RWPE2 (cell line): ENCODE measurements around the gene GRIK2.

Experiments
- ATAC-seq: fragments of 200-7000 bp; cut with Tn5 transposase; 3 replicates; pipeline ENCODE4 v1.9.1; 2021; ENCODE audit warnings: low read depth
- DNase-seq: peaks from one replicate; pipeline ENCODE4 v3.0.0-alpha.2; 2020; ENCODE audit warnings: low spot score
- H3K27ac ChIP-seq: fragments of 450-650 bp; 2 replicates; pipeline ENCODE4 v1.5.1; 2017; ENCODE audit warnings: mild to moderate bottlenecking; ENCODE audit not compliant: poor library complexity, severe bottlenecking
- H3K27me3 ChIP-seq: fragments of 250-450 bp; sonication (Bioruptor Pico); 2 replicates; pipeline ENCODE4 v1.5.1; 2021; ENCODE audit warnings: mild to moderate bottlenecking, moderate library complexity; ENCODE audit not compliant: insufficient read depth, poor library complexity, severe bottlenecking
- H3K36me3 ChIP-seq: fragments of 250-450 bp; sonication (Bioruptor Pico); 2 replicates; pipeline ENCODE4 v1.5.1; 2020; ENCODE audit warnings: low read depth, mild to moderate bottlenecking, moderate library complexity
- H3K4me1 ChIP-seq: fragments of 250-450 bp; sonication (Bioruptor Pico); 2 replicates; pipeline ENCODE4 v1.5.1; 2021; ENCODE audit warnings: mild to moderate bottlenecking, moderate library complexity; ENCODE audit not compliant: insufficient read depth, poor library complexity, severe bottlenecking
- H3K4me3 ChIP-seq: fragments of 250-450 bp; sonication (Bioruptor Pico); 2 replicates; pipeline ENCODE4 v1.5.1; 2021; ENCODE audit warnings: mild to moderate bottlenecking, moderate library complexity; ENCODE audit not compliant: severe bottlenecking
- H3K9me3 ChIP-seq: fragments of 250-450 bp; sonication (Bioruptor Pico); 2 replicates; pipeline ENCODE4 v1.5.1; 2021; ENCODE audit warnings: mild to moderate bottlenecking, moderate library complexity; ENCODE audit not compliant: severe bottlenecking
- CTCF ChIP-seq: fragments of 450-650 bp; IDR thresholded peaks from one replicate; pipeline ENCODE4 v1.5.1; 2017; ENCODE audit warnings: mild to moderate bottlenecking, moderate library complexity; ENCODE audit not compliant: poor library complexity, severe bottlenecking

The GRIK2 gene

GRCh38 chr6:101986476-101986875 is 593.0 kb downstream of the GRIK2 start:
- Histone ChIP-seq H3K4me3 (no peak overlapping the region), H3K27ac (no peak overlapping the region)
- ATAC-seq: no peak

GRCh38 chr6:101992286-101992685 is 598.8 kb downstream of the GRIK2 start:
- Histone ChIP-seq H3K9me3 (no peaks in the 10 kb centered on the region), H3K27ac (no peak overlapping the region), H3K27me3 (no peaks in the 10 kb centered on the region), H3K36me3 (no peaks in the 10 kb centered on the region), H3K4me3 (no peak overlapping the region), H3K4me1 (no peaks in the 10 kb centered on the region)
- DNase-seq: no peak
- TF ChIP-seq CTCF: no peak
- ATAC-seq: no peak

More at GRCh38 chr6:101986476-101986875, 593.0 kb downstream of the GRIK2 start:
- no peak for DNase-seq
- no peak for TF ChIP-seq CTCF
- H3K36me3 ChIP-seq: no peaks in the 10 kb centered on the region
- no peaks in the 10 kb centered on the region for H3K27me3 ChIP-seq
- H3K9me3 ChIP-seq: no peaks in the 10 kb centered on the region
- no peaks in the 10 kb centered on the region for H3K4me1 ChIP-seq

- no peak for TF ChIP-seq CTCF
- Histone ChIP-seq H3K9me3 (no peaks in the 10 kb centered on the region), H3K36me3 (no peaks in the 10 kb centered on the region), H3K4me3 (no peak overlapping the region), H3K27ac (no peak overlapping the region), H3K27me3 (no peaks in the 10 kb centered on the region), H3K4me1 (no peaks in the 10 kb centered on the region)
- DNase-seq (no peak), ATAC-seq (no peak)
Observed at GRCh38 chr6:101994521-101994920, 601.0 kb downstream of the GRIK2 start.

- H3K27me3 ChIP-seq: no peaks in the 10 kb centered on the region
- H3K27ac ChIP-seq: no peak overlapping the region
- H3K36me3 ChIP-seq: no peaks in the 10 kb centered on the region
- H3K4me1 ChIP-seq: no peaks in the 10 kb centered on the region
- H3K4me3 ChIP-seq: no peak overlapping the region
- ATAC-seq: no peak
- TF ChIP-seq CTCF: no peak
- peak; percentile 15 for DNase-seq
- no peaks in the 10 kb centered on the region for H3K9me3 ChIP-seq
Observed at GRCh38 chr6:102015431-102015830, 621.9 kb downstream of the GRIK2 start.

- Histone ChIP-seq H3K27me3 (no peaks in the 10 kb centered on the region), H3K9me3 (no peaks in the 10 kb centered on the region), H3K36me3 (no peaks in the 10 kb centered on the region), H3K4me3 (no peak overlapping the region), H3K4me1 (no peaks in the 10 kb centered on the region), H3K27ac (no peak overlapping the region)
- no peak for TF ChIP-seq CTCF
- DNase-seq (no peak), ATAC-seq (no peak)
Observed at GRCh38 chr6:102022281-102022680, 628.8 kb downstream of the GRIK2 start.
